Keratinocyte (primary cell): ENCODE measurements around the gene CDHR1.

Experiments used
- CTCF ChIP-seq, 3 experiments: IDR thresholded peaks in 1 of 3; conservative IDR thresholded peaks in 1 of 3; optimal IDR thresholded peaks in 1 of 3; 2 replicates in 2 of 3; 3 replicates in 1 of 3; pipeline versions ENCODE3 to v1.5.1; 2011; ENCODE audit warnings: low read length in 3 of 3, mild to moderate bottlenecking in 3 of 3, moderate library complexity in 2 of 3, control low read depth in 1 of 3, inconsistent platforms in 1 of 3; ENCODE audit not compliant: insufficient read depth in 2 of 3; ENCODE audit errors: extremely low read depth in 1 of 3
- EZH2 ChIP-seq: IDR thresholded peaks from one replicate; pipeline ENCODE4 v1.6.1; 2012; ENCODE audit warnings: inconsistent platforms, mild to moderate bottlenecking, low read length, moderate library complexity

DNA sequence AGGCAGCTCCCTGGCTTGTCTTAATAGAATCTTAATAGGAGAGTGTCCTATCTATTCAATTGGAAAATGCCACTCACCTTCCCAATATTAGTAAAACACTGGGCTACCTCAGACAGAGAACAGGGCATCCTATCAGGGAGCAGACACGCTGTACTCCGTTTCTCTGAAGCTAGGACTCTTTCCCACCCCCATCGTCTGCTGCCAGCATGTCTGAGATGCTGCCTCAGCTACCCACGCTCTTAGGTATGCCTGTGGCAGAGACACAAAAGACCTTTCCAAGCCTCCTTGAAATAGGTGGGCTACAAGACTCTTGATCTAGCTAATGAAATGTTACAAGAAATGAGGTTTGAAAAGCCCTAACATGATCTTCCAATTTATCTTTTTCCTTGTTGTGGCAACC, 33.5 kb downstream of the CDHR1 start:
- TF ChIP-seq EZH2 (no peak), CTCF (optimal IDR thresholded peaks at IDR 0.05 in 1 of 3, IDR thresholded peaks at IDR 0.05 in 1 of 3, conservative IDR thresholded peaks at IDR 0.05 in 1 of 3; ENCODE audit: extremely low read depth in 1 of 3, insufficient read depth in 2 of 3, low read length in 3 of 3) (no peak)
